Prostate gland (tissue), 2 donors: Measurements from ENCODE around the gene RBBP7. TPM values are rescaled to one million over a fixed set of nuclear protein-coding genes. Genes with fewer than 3 reads are reported as not detected.

Experiments used
- DNase-seq: peaks from one replicate; pipeline ENCODE4 v3.0.0-alpha.2; 2019; ENCODE audit warnings: low spot score
- H3K27ac ChIP-seq, 2 donors: fragments of 200-600 bp; sonication (generic); 2 replicates each; pipeline ENCODE4 v1.5.1; 2017 to 2019
- H3K27me3 ChIP-seq: fragments of 200-600 bp; sonication (generic); replicated peaks from 2 replicates; pipeline ENCODE4 v1.5.1; 2019; ENCODE audit not compliant: insufficient read depth
- H3K36me3 ChIP-seq, 2 donors: fragments of 200-600 bp; sonication (generic); 1 replicate in 1 of 2; 2 replicates in 1 of 2; pipeline versions ENCODE4 v1.5.1 to v1.8.1; 2017 to 2019
- H3K4me1 ChIP-seq: fragments of 200-600 bp; sonication (generic); replicated peaks from 2 replicates; pipeline ENCODE4 v1.5.1; 2019
- H3K4me3 ChIP-seq, 2 donors: fragments of 200-600 bp; sonication (generic); 2 replicates each; pipeline ENCODE4 v1.5.1; 2017 to 2019
- H3K9me3 ChIP-seq: fragments of 200-600 bp; sonication (generic); 2 replicates; pipeline ENCODE4 v1.5.1; 2017
- POLR2A ChIP-seq: fragments of 450-650 bp; IDR thresholded peaks from one replicate; pipeline ENCODE4 v1.6.1; 2016; ENCODE audit warnings: antibody characterized with exemption, mild to moderate bottlenecking
- POLR2AphosphoS5 ChIP-seq: sonication (generic); formaldehyde crosslinking; IDR thresholded peaks from one replicate; pipeline ENCODE4 v1.6.1; 2017; ENCODE audit warnings: antibody characterized with exemption
- WGBS: methylation state at CpG from one replicate; pipeline ENCODE4 v1.1.5; 2018; 5-methylcytosine and 5-hydroxymethylcytosine counted together
- intact Hi-C: fragments of 100-400 bp; cut with DNase I; formaldehyde crosslinking; loops from one replicate; pipeline ENCODE4 v1.14.2; 2022
- total RNA-seq, 2 donors: library from RNA; depleted of rRNA; stranded (reverse); fragments of >200 nt; gene quantifications; one replicate each; pipeline ENCODE4 v1.1.0, GENCODE V29; 2016
- TF ChIP-seq, protein P1 (sequence below), 4 experiments: fragments of 200-600 bp in 2 of 4; fragments of 450-650 bp in 2 of 4; sonication (generic) in 2 of 4; IDR thresholded peaks; 1 replicate in 3 of 4; 2 replicates in 1 of 4; pipeline ENCODE4 v1.5.1; 2016 to 2019; ENCODE audit warnings: antibody characterized with exemption in 4 of 4, mild to moderate bottlenecking in 2 of 4, moderate library complexity in 2 of 4

The RBBP7 gene
- 100 to 1,000 TPM in 1 of 2 donors, 10 to 100 TPM in 1; 88.0 to 256 TPM for total RNA-seq

DNA sequence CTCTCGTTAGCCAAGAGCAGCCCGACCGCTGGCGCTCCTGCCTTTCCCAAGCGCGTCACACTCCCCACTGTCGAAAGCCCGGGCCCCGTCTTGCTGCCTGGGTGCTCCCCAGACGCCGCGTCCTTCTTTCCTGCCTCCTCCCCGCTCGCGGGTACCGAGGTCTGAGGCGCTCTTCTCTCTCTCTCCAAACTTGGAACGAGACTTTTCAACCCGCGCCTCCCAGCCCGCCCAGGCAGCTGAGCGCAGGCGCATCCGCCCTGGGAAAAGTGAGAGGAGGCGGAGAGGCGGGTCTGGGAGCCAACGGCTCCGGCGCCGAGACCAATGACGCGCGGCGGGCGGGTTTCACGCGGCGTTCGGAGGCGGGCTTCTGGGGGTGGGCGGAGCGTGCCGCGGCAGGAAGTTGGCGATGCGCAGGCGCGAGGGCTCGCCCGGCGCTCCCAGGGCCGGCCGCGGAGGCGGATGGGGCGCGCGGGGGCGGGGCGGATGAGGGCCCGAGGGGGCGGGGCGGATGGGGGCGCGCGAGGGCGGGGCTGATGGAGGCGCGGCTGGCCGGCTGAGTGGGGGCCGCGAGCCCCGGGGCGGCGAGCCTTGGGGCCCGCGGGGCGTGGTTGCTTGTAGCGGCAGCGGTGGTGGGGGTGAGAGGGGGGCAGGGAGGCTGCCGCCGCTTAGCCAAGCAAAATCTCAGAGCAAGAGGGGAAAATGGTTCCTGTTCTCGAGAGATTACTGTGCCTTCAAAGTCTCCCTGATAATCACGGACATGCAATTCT, at the start of gene RBBP7:
TSS of gene RBBP7 (minus strand) at position 268 of the 767 bp plus-strand sequence. CDS start 309 bp downstream, outside the sequence.
- peak; percentile 87 for DNase-seq
- peak; percentile 89 for TF ChIP-seq POLR2A
- peak; percentile 89 for TF ChIP-seq POLR2AphosphoS5
- TF ChIP-seq, protein P1, sequence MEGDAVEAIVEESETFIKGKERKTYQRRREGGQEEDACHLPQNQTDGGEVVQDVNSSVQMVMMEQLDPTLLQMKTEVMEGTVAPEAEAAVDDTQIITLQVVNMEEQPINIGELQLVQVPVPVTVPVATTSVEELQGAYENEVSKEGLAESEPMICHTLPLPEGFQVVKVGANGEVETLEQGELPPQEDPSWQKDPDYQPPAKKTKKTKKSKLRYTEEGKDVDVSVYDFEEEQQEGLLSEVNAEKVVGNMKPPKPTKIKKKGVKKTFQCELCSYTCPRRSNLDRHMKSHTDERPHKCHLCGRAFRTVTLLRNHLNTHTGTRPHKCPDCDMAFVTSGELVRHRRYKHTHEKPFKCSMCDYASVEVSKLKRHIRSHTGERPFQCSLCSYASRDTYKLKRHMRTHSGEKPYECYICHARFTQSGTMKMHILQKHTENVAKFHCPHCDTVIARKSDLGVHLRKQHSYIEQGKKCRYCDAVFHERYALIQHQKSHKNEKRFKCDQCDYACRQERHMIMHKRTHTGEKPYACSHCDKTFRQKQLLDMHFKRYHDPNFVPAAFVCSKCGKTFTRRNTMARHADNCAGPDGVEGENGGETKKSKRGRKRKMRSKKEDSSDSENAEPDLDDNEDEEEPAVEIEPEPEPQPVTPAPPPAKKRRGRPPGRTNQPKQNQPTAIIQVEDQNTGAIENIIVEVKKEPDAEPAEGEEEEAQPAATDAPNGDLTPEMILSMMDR (IDR thresholded peaks at IDR 0.05), result peak in 1 of 4 experiments; percentile 9
- H3K27ac ChIP-seq, result peak within 1 kb of the TSS; percentile 85 to 89
- intact Hi-C loops, result no loop called here
- no peaks in the 10 kb centered on the region for H3K9me3 ChIP-seq
- under 1% methylated on average over 46 of the region's 84 CpGs for WGBS
- H3K27me3 ChIP-seq, result no peaks in the 10 kb centered on the region
- no peaks in the 10 kb centered on the region for H3K36me3 ChIP-seq
- H3K4me3 ChIP-seq, result peak within 1 kb of the TSS; percentile 49 to 50
- H3K4me1 ChIP-seq, result no peaks in the 10 kb centered on the region

DNA sequence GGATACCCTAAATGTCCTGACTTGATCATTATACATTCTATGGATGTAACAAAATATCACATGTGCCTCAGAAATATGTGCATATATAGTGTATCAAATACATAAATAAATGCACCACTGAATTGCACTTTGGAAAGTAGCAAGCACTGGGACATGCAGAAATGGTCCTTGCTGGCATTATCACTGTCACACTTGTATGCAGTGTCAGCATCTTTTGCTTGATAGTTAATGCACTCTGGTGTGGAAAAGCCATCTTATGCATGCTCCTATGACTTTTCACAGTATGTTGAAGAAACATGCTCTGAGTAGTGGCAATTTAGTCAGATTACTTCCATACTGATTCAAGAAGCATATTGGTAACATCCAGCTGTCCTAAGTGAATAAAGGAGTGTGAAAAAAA, 48.8 kb upstream of the RBBP7 start:
- H3K4me1 ChIP-seq, result no peaks in the 10 kb centered on the region
- no peak for TF ChIP-seq POLR2AphosphoS5
- TF ChIP-seq, protein P1 (IDR thresholded peaks at IDR 0.05), result no peak
- no peak for TF ChIP-seq POLR2A
- H3K27ac ChIP-seq, result no peak overlapping the region
- H3K27me3 ChIP-seq, result no peaks in the 10 kb centered on the region
- intact Hi-C loops, result no loop called here
- no peaks in the 10 kb centered on the region for H3K9me3 ChIP-seq
- no peaks in the 10 kb centered on the region for H3K36me3 ChIP-seq
- DNase-seq, result no peak
- no peak overlapping the region for H3K4me3 ChIP-seq

DNA sequence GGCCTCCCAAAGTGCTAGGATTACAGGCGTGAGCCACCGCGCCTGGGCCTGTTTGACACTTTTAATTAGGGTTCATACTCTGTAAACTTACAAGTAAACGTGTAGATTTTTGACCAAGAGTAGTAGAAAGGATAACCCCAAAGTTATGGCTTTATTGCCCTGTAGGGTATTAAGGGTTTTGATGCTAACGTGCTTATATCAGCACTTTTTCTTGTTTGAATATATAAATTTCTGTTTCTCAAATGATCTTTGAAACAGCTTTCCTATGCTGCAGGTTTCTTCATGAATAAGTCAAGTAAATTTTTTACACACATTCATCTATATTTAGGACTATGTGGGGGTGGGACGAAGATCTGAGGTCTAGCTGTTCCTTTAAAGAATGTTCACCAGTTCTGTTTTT, 47.0 kb upstream of the RBBP7 start:
- no peaks in the 10 kb centered on the region for H3K9me3 ChIP-seq
- H3K27me3 ChIP-seq, result no peaks in the 10 kb centered on the region
- H3K36me3 ChIP-seq, result no peaks in the 10 kb centered on the region
- DNase-seq, result no peak
- no peak overlapping the region for H3K4me3 ChIP-seq
- intact Hi-C loops, result no loop called here
- TF ChIP-seq, protein P1 (IDR thresholded peaks at IDR 0.05), result no peak
- no peak for TF ChIP-seq POLR2AphosphoS5
- TF ChIP-seq POLR2A, result no peak
- no peaks in the 10 kb centered on the region for H3K4me1 ChIP-seq
- H3K27ac ChIP-seq, result no peak overlapping the region
- 84% methylated on average over 6 of the region's 6 CpGs for WGBS

DNA sequence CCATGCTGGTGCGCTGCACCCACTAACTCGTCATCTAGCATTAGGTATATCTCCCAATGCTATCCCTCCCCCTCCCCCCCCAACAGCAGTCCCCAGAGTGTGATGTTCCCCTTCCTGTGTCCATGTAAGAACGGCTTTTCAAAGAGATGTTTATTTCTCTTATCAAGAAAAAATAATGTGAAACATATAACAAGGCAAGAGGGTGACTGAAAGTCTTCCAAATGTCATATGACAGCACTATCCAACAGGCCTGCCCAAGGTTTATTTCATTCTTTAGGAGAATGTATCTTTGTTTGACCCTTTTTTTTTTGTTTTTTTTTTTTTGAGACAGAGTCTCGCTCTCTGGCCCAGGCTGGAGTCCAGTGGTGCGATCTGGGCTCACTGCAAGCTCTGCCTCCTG, 46.4 kb upstream of the RBBP7 start:
- Histone ChIP-seq H3K4me3 (no peak overlapping the region), H3K36me3 (no peaks in the 10 kb centered on the region), H3K27ac (no peak overlapping the region), H3K4me1 (no peaks in the 10 kb centered on the region), H3K27me3 (no peaks in the 10 kb centered on the region), H3K9me3 (no peaks in the 10 kb centered on the region)
- no peak for DNase-seq
- intact Hi-C loops, result no loop called here
- 69% methylated on average over 5 of the region's 5 CpGs for WGBS
- TF ChIP-seq POLR2A (no peak), POLR2AphosphoS5 (no peak)
- TF ChIP-seq, protein P1 (IDR thresholded peaks at IDR 0.05), result no peak

DNA sequence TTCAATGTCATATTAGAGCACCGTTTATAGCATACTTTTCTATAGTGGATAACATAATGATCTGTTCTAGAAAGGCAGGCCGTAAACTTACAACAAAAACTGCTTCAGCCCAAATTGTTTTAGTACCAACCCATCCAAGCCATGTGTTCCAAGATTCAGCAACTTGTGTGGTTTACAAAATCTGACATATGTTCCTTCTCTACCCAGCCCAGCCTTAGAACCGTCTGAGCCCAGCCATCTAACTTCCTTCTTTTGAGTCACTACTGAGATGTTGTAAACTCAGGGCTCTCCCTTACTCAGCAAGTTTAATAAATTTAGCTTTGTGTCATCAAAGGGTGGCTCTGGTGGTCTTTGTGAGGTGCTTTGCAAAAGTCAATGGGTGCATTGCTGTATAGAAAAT, 43.9 kb upstream of the RBBP7 start:
- Histone ChIP-seq H3K4me3 (no peak overlapping the region), H3K27me3 (no peaks in the 10 kb centered on the region), H3K27ac (no peak overlapping the region), H3K36me3 (no peaks in the 10 kb centered on the region), H3K9me3 (no peaks in the 10 kb centered on the region), H3K4me1 (no peaks in the 10 kb centered on the region)
- 70% methylated on average over 3 of the region's 3 CpGs for WGBS
- intact Hi-C loops, result no loop called here
- no peak for DNase-seq
- TF ChIP-seq, protein P1 (IDR thresholded peaks at IDR 0.05), result no peak
- no peak for TF ChIP-seq POLR2AphosphoS5
- no peak for TF ChIP-seq POLR2A
